ENCODE data around the gene GNL2.
"Not testable (repeated sequence)": the region's sequence is repeated elsewhere in the genome, so short reads cannot be mapped to it uniquely, and the experiment has no call there.

DNA sequence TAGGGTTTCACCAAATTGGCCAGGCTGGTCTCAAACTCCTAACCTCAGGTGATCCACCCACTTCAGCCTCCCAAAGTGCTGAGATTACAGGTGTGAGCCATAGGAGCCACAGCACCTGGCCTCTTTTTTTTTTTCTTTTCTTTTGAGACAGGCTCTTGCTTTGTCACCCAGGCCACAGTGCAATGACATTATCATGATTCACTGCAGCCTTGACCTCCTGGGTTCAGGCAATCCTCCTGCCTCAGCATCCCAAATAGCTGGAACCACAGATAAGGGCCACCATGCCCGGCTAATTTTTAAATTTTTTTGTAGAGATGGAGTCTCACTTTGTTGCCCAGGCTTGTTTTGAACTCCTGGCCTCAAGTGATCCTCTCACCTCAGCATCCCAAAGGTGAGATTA, 65.8 kb downstream of the GNL2 start:
- TF ChIP-seq, protein P1, sequence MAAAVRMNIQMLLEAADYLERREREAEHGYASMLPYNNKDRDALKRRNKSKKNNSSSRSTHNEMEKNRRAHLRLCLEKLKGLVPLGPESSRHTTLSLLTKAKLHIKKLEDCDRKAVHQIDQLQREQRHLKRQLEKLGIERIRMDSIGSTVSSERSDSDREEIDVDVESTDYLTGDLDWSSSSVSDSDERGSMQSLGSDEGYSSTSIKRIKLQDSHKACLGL (CRISPR knock-in tag; IDR thresholded peaks at IDR 0.05; ENCODE audit: borderline replicate concordance, poor library complexity, severe bottlenecking): not testable (repeated sequence)
- not testable (repeated sequence) for TF ChIP-seq RB1 (IDR thresholded peaks at IDR 0.05; ENCODE audit: low read depth); NR2C2 (CRISPR knock-in tag; IDR thresholded peaks at IDR 0.05); NR2C2 (tag; IDR thresholded peaks at IDR 0.05); CTBP1 (IDR thresholded peaks at IDR 0.05; ENCODE audit: borderline replicate concordance); SMARCA4 (IDR thresholded peaks at IDR 0.05); ARHGAP35 (IDR thresholded peaks at IDR 0.05; ENCODE audit: partially characterized antibody); NR4A1 (CRISPR knock-in tag; IDR thresholded peaks at IDR 0.05); NR4A1 (tag; IDR thresholded peaks at IDR 0.05); SIN3A (IDR thresholded peaks at IDR 0.05; ENCODE audit: borderline replicate concordance in 2 of 2, control insufficient read depth in 1 of 2, low read depth in 2 of 2, low read length in 2 of 2); IRF2 (CRISPR knock-in tag; IDR thresholded peaks at IDR 0.05)
- TF ChIP-seq, protein P2, sequence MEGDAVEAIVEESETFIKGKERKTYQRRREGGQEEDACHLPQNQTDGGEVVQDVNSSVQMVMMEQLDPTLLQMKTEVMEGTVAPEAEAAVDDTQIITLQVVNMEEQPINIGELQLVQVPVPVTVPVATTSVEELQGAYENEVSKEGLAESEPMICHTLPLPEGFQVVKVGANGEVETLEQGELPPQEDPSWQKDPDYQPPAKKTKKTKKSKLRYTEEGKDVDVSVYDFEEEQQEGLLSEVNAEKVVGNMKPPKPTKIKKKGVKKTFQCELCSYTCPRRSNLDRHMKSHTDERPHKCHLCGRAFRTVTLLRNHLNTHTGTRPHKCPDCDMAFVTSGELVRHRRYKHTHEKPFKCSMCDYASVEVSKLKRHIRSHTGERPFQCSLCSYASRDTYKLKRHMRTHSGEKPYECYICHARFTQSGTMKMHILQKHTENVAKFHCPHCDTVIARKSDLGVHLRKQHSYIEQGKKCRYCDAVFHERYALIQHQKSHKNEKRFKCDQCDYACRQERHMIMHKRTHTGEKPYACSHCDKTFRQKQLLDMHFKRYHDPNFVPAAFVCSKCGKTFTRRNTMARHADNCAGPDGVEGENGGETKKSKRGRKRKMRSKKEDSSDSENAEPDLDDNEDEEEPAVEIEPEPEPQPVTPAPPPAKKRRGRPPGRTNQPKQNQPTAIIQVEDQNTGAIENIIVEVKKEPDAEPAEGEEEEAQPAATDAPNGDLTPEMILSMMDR (IDR thresholded peaks at IDR 0.05 in 2 of 3, conservative IDR thresholded peaks at IDR 0.05 in 1 of 3; ENCODE audit: insufficient read depth in 2 of 3, low read depth in 1 of 3, low read length in 3 of 3): not testable (repeated sequence)
- TF ChIP-seq, protein P3, sequence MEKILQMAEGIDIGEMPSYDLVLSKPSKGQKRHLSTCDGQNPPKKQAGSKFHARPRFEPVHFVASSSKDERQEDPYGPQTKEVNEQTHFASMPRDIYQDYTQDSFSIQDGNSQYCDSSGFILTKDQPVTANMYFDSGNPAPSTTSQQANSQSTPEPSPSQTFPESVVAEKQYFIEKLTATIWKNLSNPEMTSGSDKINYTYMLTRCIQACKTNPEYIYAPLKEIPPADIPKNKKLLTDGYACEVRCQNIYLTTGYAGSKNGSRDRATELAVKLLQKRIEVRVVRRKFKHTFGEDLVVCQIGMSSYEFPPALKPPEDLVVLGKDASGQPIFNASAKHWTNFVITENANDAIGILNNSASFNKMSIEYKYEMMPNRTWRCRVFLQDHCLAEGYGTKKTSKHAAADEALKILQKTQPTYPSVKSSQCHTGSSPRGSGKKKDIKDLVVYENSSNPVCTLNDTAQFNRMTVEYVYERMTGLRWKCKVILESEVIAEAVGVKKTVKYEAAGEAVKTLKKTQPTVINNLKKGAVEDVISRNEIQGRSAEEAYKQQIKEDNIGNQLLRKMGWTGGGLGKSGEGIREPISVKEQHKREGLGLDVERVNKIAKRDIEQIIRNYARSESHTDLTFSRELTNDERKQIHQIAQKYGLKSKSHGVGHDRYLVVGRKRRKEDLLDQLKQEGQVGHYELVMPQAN (IDR thresholded peaks at IDR 0.05; ENCODE audit: borderline replicate concordance): not testable (repeated sequence)
